ENCODE data around the gene MID1.

- TF ChIP-seq CTCF (IDR thresholded peaks at IDR 0.05) (no peak), REST (IDR thresholded peaks at IDR 0.05; ENCODE audit: insufficient read depth in 1 of 2, low read depth in 2 of 2, low read length in 1 of 2) (no peak), TCF7L2 (IDR thresholded peaks at IDR 0.05; ENCODE audit: low read depth, low read length) (no peak), SIN3A (IDR thresholded peaks at IDR 0.05; ENCODE audit: borderline replicate concordance, insufficient read depth, low read depth, low read length) (no peak), POLR2AphosphoS5 (IDR thresholded peaks at IDR 0.05; ENCODE audit: low read depth, low read length) (no peak)
These were observed 106.4 kb downstream of the MID1 start for GRCh38 chrX:10513974-10514373.
